Smooth muscle cell (in vitro differentiated cells): ENCODE results near the gene ZNF496. TPM values are rescaled to one million over a fixed set of nuclear protein-coding genes. Genes with fewer than 3 reads are reported as not detected.

Experiments used
- DNase-seq: peaks from one replicate; lab custom pipeline; 2025; ENCODE audit not compliant: unreplicated experiment; lab: John Stamatoyannopoulos, UW
- H2AFZ ChIP-seq: fragments of 200-600 bp; sonication (generic); 2 replicates; pipeline ENCODE4 v1.6.0; 2016; ENCODE audit warnings: antibody characterized with exemption, low read depth, mild to moderate bottlenecking
- H3F3A ChIP-seq: fragments of 200-600 bp; sonication (generic); 2 replicates; pipeline ENCODE4 v1.6.0; 2017; ENCODE audit warnings: antibody characterized with exemption, low read depth
- H3K27ac ChIP-seq: fragments of 200-600 bp; sonication (generic); 2 replicates; pipeline ENCODE4 v1.5.1; 2016; ENCODE audit warnings: low read depth, mild to moderate bottlenecking
- H3K27me3 ChIP-seq: fragments of 200-600 bp; sonication (generic); 2 replicates; pipeline ENCODE4 v1.6.1; 2016; ENCODE audit warnings: low read depth, mild to moderate bottlenecking
- H3K36me3 ChIP-seq: fragments of 200-600 bp; sonication (generic); 2 replicates; pipeline ENCODE4 v1.5.1; 2016; ENCODE audit warnings: low read depth
- H3K4me1 ChIP-seq: fragments of 200-600 bp; sonication (generic); 2 replicates; pipeline ENCODE4 v1.5.1; 2016; ENCODE audit warnings: low read depth
- H3K4me2 ChIP-seq: fragments of 200-600 bp; sonication (generic); 2 replicates; pipeline ENCODE4 v1.6.0; 2016; ENCODE audit warnings: mild to moderate bottlenecking
- H3K4me3 ChIP-seq: fragments of 200-600 bp; sonication (generic); 2 replicates; pipeline ENCODE4 v1.5.1; 2016; ENCODE audit warnings: mild to moderate bottlenecking
- H3K79me2 ChIP-seq: fragments of 200-600 bp; sonication (generic); 2 replicates; pipeline ENCODE4 v1.6.0; 2016; ENCODE audit warnings: low read depth, mild to moderate bottlenecking
- H3K9ac ChIP-seq: fragments of 200-600 bp; sonication (generic); 2 replicates; pipeline ENCODE4 v1.6.0; 2016; ENCODE audit warnings: low read depth
- H3K9me3 ChIP-seq: fragments of 200-600 bp; sonication (generic); replicated peaks from 2 replicates; pipeline ENCODE4 v1.5.1; 2016; ENCODE audit warnings: low read depth
- H4K20me1 ChIP-seq: fragments of 200-600 bp; sonication (generic); 2 replicates; pipeline ENCODE4 v1.6.0; 2016; ENCODE audit warnings: low read depth
- WGBS: methylation state at CpG from one replicate; pipeline ENCODE4 v1.1.7; 2016; ENCODE audit warnings: low lambda C conversion rate; 5-methylcytosine and 5-hydroxymethylcytosine counted together
- polyA plus RNA-seq: library from polyadenylated mRNA; unstranded; fragments of >200 nt; fragmentation: Nextera tagmentation; extraction: Ambion mirVana; gene quantifications from 2 replicates; pipeline ENCODE4 v1.2.1, GENCODE V29; 2016
- total RNA-seq: library from RNA; depleted of rRNA; stranded (reverse); fragments of >200 nt; gene quantifications from 2 replicates; pipeline ENCODE4 v1.2.3, GENCODE V29; 2014
- TF ChIP-seq, protein P1 (sequence below): fragments of 200-600 bp; sonication (generic); IDR thresholded peaks from 2 replicates; pipeline ENCODE4 v1.5.1; 2017; ENCODE audit warnings: borderline replicate concordance, mild to moderate bottlenecking, antibody characterized with exemption; ENCODE audit not compliant: insufficient read depth, poor library complexity, severe bottlenecking

ZNF496 gene
- total and polyA plus RNA-seq, 2 experiments from 2014 or later, result 14.8 to 37.0 TPM

DNA sequence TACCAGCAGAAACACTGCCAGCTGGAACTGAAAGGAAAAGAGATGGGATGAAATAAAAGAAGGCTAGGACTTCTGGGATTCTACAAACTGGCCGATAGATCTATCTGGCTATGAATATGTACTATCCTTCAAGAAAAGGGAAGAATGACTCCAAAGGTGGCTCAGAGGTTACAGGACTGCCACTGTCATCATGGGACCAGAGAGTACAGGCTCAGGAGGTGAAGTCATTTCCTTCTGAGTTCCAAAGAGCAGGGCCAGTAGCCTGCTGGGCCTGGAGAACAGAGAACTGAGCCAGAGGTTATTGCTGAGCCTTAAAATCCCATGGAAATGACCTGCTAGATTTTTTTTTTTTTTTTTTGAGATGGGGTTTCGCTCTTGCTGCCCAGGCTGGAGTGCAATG is 27.6 kb downstream of the ZNF496 start:
- H3K27me3 ChIP-seq, result no peaks in the 10 kb centered on the region
- H3K36me3 ChIP-seq, result no peaks in the 10 kb centered on the region
- TF ChIP-seq, protein P1, sequence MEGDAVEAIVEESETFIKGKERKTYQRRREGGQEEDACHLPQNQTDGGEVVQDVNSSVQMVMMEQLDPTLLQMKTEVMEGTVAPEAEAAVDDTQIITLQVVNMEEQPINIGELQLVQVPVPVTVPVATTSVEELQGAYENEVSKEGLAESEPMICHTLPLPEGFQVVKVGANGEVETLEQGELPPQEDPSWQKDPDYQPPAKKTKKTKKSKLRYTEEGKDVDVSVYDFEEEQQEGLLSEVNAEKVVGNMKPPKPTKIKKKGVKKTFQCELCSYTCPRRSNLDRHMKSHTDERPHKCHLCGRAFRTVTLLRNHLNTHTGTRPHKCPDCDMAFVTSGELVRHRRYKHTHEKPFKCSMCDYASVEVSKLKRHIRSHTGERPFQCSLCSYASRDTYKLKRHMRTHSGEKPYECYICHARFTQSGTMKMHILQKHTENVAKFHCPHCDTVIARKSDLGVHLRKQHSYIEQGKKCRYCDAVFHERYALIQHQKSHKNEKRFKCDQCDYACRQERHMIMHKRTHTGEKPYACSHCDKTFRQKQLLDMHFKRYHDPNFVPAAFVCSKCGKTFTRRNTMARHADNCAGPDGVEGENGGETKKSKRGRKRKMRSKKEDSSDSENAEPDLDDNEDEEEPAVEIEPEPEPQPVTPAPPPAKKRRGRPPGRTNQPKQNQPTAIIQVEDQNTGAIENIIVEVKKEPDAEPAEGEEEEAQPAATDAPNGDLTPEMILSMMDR, result no peak
- DNase-seq, result no peak
- H3K9me3 ChIP-seq, result no peaks in the 10 kb centered on the region
- H3K4me1 ChIP-seq, result no peaks in the 10 kb centered on the region
- 98% methylated on average over 2 of the region's 2 CpGs for WGBS
- no peak overlapping the region for H3K4me2 ChIP-seq
- no peaks in the 10 kb centered on the region for H3F3A ChIP-seq
- no peaks in the 10 kb centered on the region for H4K20me1 ChIP-seq
- H3K4me3 ChIP-seq, result no peak overlapping the region
- no peaks in the 10 kb centered on the region for H3K79me2 ChIP-seq
- no peak overlapping the region for H3K9ac ChIP-seq
- H3K27ac ChIP-seq, result no peak overlapping the region
- no peak overlapping the region for H2AFZ ChIP-seq

DNA sequence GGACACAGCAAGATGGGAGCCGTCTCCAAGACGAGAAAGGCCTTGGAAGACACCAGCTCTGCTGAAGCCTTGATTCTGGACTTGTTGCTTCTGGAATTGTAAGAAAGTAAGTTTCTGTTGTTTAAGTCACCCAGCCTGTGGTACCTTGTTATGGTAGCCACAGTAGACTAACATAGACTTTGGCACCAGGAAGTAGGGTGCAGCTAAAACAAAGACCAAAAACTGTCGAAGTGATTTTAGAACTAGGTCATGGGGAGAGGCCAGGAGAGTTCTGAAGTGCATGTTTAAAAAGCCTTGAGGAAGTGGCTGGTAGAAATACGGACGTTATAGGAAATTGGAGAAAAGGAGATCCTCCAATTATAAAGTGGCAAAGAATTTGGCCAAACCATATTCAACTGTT is 28.5 kb downstream of the ZNF496 start:
- H3K4me3 ChIP-seq, result no peak overlapping the region
- H3K4me2 ChIP-seq, result no peak overlapping the region
- H3K36me3 ChIP-seq, result no peaks in the 10 kb centered on the region
- no peaks in the 10 kb centered on the region for H3K4me1 ChIP-seq
- H3K9me3 ChIP-seq, result no peaks in the 10 kb centered on the region
- WGBS, result 75% methylated on average over 5 of the region's 5 CpGs
- no peaks in the 10 kb centered on the region for H4K20me1 ChIP-seq
- H3F3A ChIP-seq, result no peaks in the 10 kb centered on the region
- H3K27ac ChIP-seq, result no peak overlapping the region
- no peaks in the 10 kb centered on the region for H3K79me2 ChIP-seq
- no peaks in the 10 kb centered on the region for H3K27me3 ChIP-seq
- H2AFZ ChIP-seq, result no peak overlapping the region
- TF ChIP-seq, protein P1, result no peak
- no peak for DNase-seq
- H3K9ac ChIP-seq, result no peak overlapping the region

DNA sequence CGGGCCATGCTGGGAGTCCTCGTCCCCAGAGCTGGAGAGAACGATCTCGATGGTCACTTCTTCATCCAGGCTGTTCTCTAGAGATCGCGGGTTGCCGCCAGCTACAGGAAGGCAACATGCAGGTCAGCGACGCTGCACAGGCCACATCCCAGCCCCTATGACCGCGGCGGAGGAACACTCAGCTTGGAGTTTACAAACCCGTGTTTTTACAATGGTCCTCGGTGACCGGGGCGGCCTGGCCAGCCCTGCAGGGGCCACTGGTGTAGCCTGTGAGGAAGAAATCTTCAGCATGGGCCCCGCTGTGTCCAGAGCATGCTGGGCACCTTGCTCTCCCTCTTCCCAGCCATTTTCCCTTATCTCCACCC is 30.5 kb downstream of the ZNF496 start:
- TF ChIP-seq, protein P1, result no peak
- Histone ChIP-seq H3K27ac (no peak overlapping the region), H3K9me3 (no peaks in the 10 kb centered on the region), H3K4me2 (no peak overlapping the region), H3F3A (no peaks in the 10 kb centered on the region), H3K9ac (no peak overlapping the region), H2AFZ (no peak overlapping the region), H3K4me3 (no peak overlapping the region), H3K27me3 (no peaks in the 10 kb centered on the region), H3K36me3 (no peaks in the 10 kb centered on the region), H3K4me1 (no peaks in the 10 kb centered on the region), H4K20me1 (no peaks in the 10 kb centered on the region), H3K79me2 (no peaks in the 10 kb centered on the region)
- DNase-seq, result no peak
- WGBS, result 95% methylated on average over 16 of the region's 17 CpGs

DNA sequence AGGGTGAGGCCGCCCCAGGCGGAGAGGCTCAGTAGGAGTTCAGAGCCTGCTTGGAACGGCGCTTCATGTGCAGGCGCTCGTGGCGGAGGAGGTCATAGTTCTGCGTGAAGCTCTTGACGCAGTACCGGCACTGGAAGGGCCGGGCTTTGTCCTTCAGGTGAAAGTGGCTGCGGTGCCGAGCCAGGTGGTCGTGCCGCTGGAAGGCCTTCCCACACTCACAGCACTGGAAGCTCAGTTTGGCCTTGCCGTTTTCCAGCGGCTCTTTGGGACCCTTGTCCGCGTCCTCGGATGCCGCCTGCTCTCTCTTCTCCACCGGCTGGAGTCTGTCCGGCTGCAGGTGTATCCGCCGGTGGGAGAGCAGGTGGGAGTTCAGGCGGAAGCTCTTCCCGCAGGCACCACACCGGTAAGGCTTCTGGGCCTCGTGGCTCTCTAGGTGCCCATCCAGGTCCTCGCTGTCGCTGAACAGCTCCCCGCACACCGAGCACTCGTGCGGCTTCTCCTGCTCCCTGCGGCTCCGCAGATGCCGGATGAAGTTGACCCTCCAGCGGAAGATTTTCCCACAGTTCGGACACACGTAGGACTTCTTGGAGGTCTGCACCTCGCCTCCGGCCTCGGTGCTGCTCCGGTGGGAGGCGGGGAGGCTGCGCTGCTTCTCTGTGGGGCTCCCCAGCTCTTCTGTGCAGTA is 31.0 kb downstream of the ZNF496 start:
- TF ChIP-seq, protein P1, result no peak
- Histone ChIP-seq H4K20me1 (no peaks in the 10 kb centered on the region), H3K4me3 (no peak overlapping the region), H3K27ac (no peak overlapping the region), H3K27me3 (no peaks in the 10 kb centered on the region), H3K9me3 (no peaks in the 10 kb centered on the region), H3K4me2 (no peak overlapping the region), H3K79me2 (no peaks in the 10 kb centered on the region), H3K4me1 (no peaks in the 10 kb centered on the region), H3K9ac (no peak overlapping the region), H3K36me3 (no peaks in the 10 kb centered on the region), H2AFZ (no peak overlapping the region), H3F3A (no peaks in the 10 kb centered on the region)
- 98% methylated on average over 47 of the region's 47 CpGs for WGBS
- DNase-seq, result no peak
